Breast epithelium (tissue), 3 donors: ENCODE measurements around the gene NRF1.

Source experiments
- POLR2A ChIP-seq: fragments of 450-650 bp; IDR thresholded peaks from one replicate; pipeline ENCODE4 v1.6.1; 2016; ENCODE audit warnings: antibody characterized with exemption, mild to moderate bottlenecking, moderate library complexity
- TF ChIP-seq, protein P1 (sequence below), 3 donors: fragments of 450-650 bp; IDR thresholded peaks; one replicate each; pipeline ENCODE4 v1.5.1; 2016 to 2017; ENCODE audit warnings: antibody characterized with exemption in 3 of 3, mild to moderate bottlenecking in 3 of 3, moderate library complexity in 3 of 3

DNA sequence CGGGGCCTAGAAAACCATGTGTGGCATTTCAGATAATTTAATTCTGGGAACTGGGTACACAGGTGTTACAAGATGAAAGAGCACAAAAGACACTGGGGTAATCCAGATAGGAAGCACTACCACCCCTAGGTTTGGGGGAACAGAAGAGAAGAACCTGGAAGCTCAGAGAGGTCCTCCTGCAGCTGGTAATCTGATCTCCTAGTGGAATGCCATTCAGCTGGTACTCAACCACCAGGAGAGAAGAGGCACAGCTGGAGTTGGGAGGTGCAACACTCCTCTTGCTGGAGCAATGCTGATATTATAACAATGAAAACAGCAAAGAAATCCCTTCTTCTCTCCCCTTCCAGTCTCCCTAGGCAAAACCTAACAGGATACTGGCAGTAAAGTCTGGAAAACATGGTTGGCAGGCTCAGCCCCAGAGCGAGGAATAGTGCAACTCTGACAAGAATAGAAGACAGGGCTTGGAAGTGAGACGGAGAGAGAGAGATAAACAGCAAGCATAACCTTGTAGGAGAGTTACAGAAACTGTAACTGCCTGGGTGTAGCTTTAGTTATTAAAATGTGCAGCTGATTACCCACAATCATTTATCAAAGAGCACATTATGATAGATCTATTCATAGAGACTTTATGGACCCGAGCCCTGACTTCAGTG, 35.0 kb downstream of the NRF1 start:
- TF ChIP-seq, protein P1, sequence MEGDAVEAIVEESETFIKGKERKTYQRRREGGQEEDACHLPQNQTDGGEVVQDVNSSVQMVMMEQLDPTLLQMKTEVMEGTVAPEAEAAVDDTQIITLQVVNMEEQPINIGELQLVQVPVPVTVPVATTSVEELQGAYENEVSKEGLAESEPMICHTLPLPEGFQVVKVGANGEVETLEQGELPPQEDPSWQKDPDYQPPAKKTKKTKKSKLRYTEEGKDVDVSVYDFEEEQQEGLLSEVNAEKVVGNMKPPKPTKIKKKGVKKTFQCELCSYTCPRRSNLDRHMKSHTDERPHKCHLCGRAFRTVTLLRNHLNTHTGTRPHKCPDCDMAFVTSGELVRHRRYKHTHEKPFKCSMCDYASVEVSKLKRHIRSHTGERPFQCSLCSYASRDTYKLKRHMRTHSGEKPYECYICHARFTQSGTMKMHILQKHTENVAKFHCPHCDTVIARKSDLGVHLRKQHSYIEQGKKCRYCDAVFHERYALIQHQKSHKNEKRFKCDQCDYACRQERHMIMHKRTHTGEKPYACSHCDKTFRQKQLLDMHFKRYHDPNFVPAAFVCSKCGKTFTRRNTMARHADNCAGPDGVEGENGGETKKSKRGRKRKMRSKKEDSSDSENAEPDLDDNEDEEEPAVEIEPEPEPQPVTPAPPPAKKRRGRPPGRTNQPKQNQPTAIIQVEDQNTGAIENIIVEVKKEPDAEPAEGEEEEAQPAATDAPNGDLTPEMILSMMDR (IDR thresholded peaks at IDR 0.05): no peak
- TF ChIP-seq POLR2A: no peak
